IMR-90 (cell line): ENCODE results near the gene PKHD1. TPM values are rescaled to one million over a fixed set of nuclear protein-coding genes. Genes with fewer than 3 reads are reported as not detected.

Source experiments
- ATAC-seq: fragments of 200-7000 bp; cut with Tn5 transposase; 2 replicates; pipeline ENCODE4 v1.9.1; 2020; ENCODE audit warnings: low read depth, mild to moderate bottlenecking, moderate library complexity
- BruUV-seq: library from RNA; stranded (reverse); fragments of 400-500 nt; replicated peaks from 2 replicates; lab custom pipeline; 2021; lab: Mats Ljungman, UMichigan
- CTCF ChIA-PET: fragments of 300-600 bp; formaldehyde crosslinking; extraction: SDS; loops from one replicate; lab custom pipeline; 2021; ENCODE audit warnings: antibody characterized with exemption; lab: Yijun Ruan, JAX
- POLR2A ChIA-PET: fragments of 300-600 bp; sonication (Branson Sonifier 250); formaldehyde crosslinking; loops from one replicate; lab custom pipeline; 2022; ENCODE audit warnings: antibody characterized with exemption; ENCODE audit not compliant: unreplicated experiment; lab: Charles Lee
- DNase-seq: peaks from one replicate; pipeline ENCODE4 v3.0.0; 2013
- H2AFZ ChIP-seq: replicated peaks from 2 replicates; pipeline ENCODE3; 2013; ENCODE audit warnings: low read length, mild to moderate bottlenecking; ENCODE audit not compliant: poor library complexity
- H2AK5ac ChIP-seq: 2 replicates; pipeline ENCODE4 v1.6.1; 2013; ENCODE audit warnings: low read depth, low read length, inconsistent platforms
- H2AK9ac ChIP-seq: replicated peaks from 2 replicates; pipeline ENCODE3; 2013; ENCODE audit warnings: mild to moderate bottlenecking, low read depth, low read length, moderate library complexity; ENCODE audit not compliant: poor library complexity
- H2BK120ac ChIP-seq: 2 replicates; pipeline ENCODE4 v1.6.1; 2013; ENCODE audit warnings: low read depth, low read length, inconsistent platforms
- H2BK15ac ChIP-seq: 3 replicates; pipeline ENCODE4 v1.6.1; 2013; ENCODE audit warnings: low read depth, low read length, inconsistent platforms
- H2BK20ac ChIP-seq: 2 replicates; pipeline ENCODE4 v1.6.1; 2013; ENCODE audit warnings: low read depth, mild to moderate bottlenecking, inconsistent platforms, low read length, moderate library complexity
- H2BK5ac ChIP-seq: 2 replicates; pipeline ENCODE4 v1.6.1; 2013; ENCODE audit warnings: mild to moderate bottlenecking, low read depth, low read length, inconsistent platforms; ENCODE audit not compliant: poor library complexity, severe bottlenecking
- H3K14ac ChIP-seq: replicated peaks from 2 replicates; pipeline ENCODE4 v1.6.1; 2013; ENCODE audit warnings: low read depth, low read length, inconsistent platforms
- H3K18ac ChIP-seq: 2 replicates; pipeline ENCODE4 v1.6.1; 2013; ENCODE audit warnings: low read depth, low read length, control low read depth
- H3K23ac ChIP-seq: 2 replicates; pipeline ENCODE4 v1.6.1; 2013; ENCODE audit warnings: low read depth, low read length, inconsistent platforms
- H3K27ac ChIP-seq: 2 replicates; pipeline ENCODE4 v1.5.1; 2013; ENCODE audit warnings: mild to moderate bottlenecking, control low read depth, low read length; ENCODE audit not compliant: insufficient read depth
- H3K27me3 ChIP-seq: 2 replicates; pipeline ENCODE4 v1.6.1; 2013; ENCODE audit warnings: low read length; ENCODE audit not compliant: control insufficient read depth, insufficient read depth
- H3K36me3 ChIP-seq: 2 replicates; pipeline ENCODE4 v1.6.1; 2013; ENCODE audit warnings: low read length, mixed read lengths; ENCODE audit not compliant: control insufficient read depth, insufficient read depth
- H3K4ac ChIP-seq: 2 replicates; pipeline ENCODE4 v1.6.1; 2013; ENCODE audit warnings: low read depth, low read length, inconsistent platforms
- H3K4me1 ChIP-seq: 2 replicates; pipeline ENCODE4 v1.6.1; 2013; ENCODE audit warnings: low read length, mixed read lengths; ENCODE audit not compliant: control insufficient read depth, insufficient read depth
- H3K4me2 ChIP-seq: 2 replicates; pipeline ENCODE4 v1.6.1; 2013; ENCODE audit warnings: low read depth, mild to moderate bottlenecking, control low read depth, low read length, moderate library complexity
- H3K4me3 ChIP-seq: 2 replicates; pipeline ENCODE4 v1.5.1; 2013; ENCODE audit warnings: low read depth, mild to moderate bottlenecking, control low read depth, low read length, moderate library complexity; ENCODE audit not compliant: insufficient read depth
- H3K56ac ChIP-seq: 2 replicates; pipeline ENCODE4 v1.6.1; 2013; ENCODE audit warnings: low read length, inconsistent platforms; ENCODE audit not compliant: insufficient read depth; ENCODE audit errors: extremely low read depth
- H3K79me1 ChIP-seq, 2 experiments: 2 replicates each; pipeline ENCODE4 v1.6.1; 2013; ENCODE audit warnings: low read length in 2 of 2, inconsistent platforms in 1 of 2, low read depth in 1 of 2
- H3K9ac ChIP-seq: 2 replicates; pipeline ENCODE4 v1.6.1; 2013; ENCODE audit warnings: low read depth, low read length, control low read depth
- H3K9me1 ChIP-seq: 2 replicates; pipeline ENCODE4 v1.6.1; 2013; ENCODE audit warnings: low read length, inconsistent platforms; ENCODE audit not compliant: insufficient read depth
- H3K9me3 ChIP-seq: 2 replicates; pipeline ENCODE4 v1.6.1; 2013; ENCODE audit warnings: low read length; ENCODE audit not compliant: control insufficient read depth, insufficient read depth
- H4K20me1 ChIP-seq: 2 replicates; pipeline ENCODE4 v1.6.1; 2013; ENCODE audit warnings: low read length, inconsistent platforms; ENCODE audit not compliant: insufficient read depth
- H4K5ac ChIP-seq: 2 replicates; pipeline ENCODE4 v1.6.1; 2013; ENCODE audit warnings: mild to moderate bottlenecking, low read depth, low read length, control low read depth
- H4K8ac ChIP-seq, 2 experiments: 2 replicates each; pipeline ENCODE4 v1.6.1; 2013; ENCODE audit warnings: low read depth in 2 of 2, low read length in 2 of 2, control low read depth in 1 of 2, inconsistent platforms in 1 of 2
- H4K91ac ChIP-seq: 2 replicates; pipeline ENCODE4 v1.6.1; 2013; ENCODE audit warnings: low read depth, low read length, inconsistent platforms; ENCODE audit not compliant: insufficient read depth
- CEBPB ChIP-seq: IDR thresholded peaks from 2 replicates; pipeline ENCODE4 v1.6.1; 2012; ENCODE audit warnings: low read depth, low read length, improper control_type of control experiment
- CHD1 ChIP-seq: IDR thresholded peaks from 2 replicates; pipeline ENCODE4 v1.6.1; 2012; ENCODE audit warnings: low read depth, low read length, improper control_type of control experiment
- RAD21 ChIP-seq: IDR thresholded peaks from 2 replicates; pipeline ENCODE4 v1.6.1; 2012; ENCODE audit warnings: low read length, improper control_type of control experiment
- SMC3 ChIP-seq: fragments of 150-350 bp; IDR thresholded peaks from 2 replicates; pipeline ENCODE4 v1.6.1; 2016; ENCODE audit warnings: low read depth, mild to moderate bottlenecking, antibody characterized with exemption, low read length, moderate library complexity
- WGBS, 2 experiments: methylation state at CpG; one replicate each; pipeline versions ENCODE4 v1.1.5 to v1.1.7; 2013; ENCODE audit warnings: missing lambda C conversion rate in 2 of 2; ENCODE audit not compliant: insufficient read length in 1 of 2; ENCODE audit errors: extremely low coverage in 2 of 2; 5-methylcytosine and 5-hydroxymethylcytosine counted together
- dilution Hi-C: fragments of 300-500 bp; cut with HindIII; formaldehyde crosslinking; loops from one replicate; pipeline ENCODE4 v1.14.3; 2018; ENCODE audit warnings: low sequenced_read_pairs; ENCODE audit not compliant: unreplicated experiment
- in situ Hi-C: fragments of 300-500 bp; cut with MboI; formaldehyde crosslinking; loops from 3 replicates; pipeline ENCODE4 v1.14.3; 2019; ENCODE audit warnings: low sequenced_read_pairs, inconsistent platforms, mixed read lengths
- intact Hi-C: fragments of 100-400 bp; cut with micrococcal nuclease; formaldehyde crosslinking; loops from 2 replicates; pipeline ENCODE4 v1.10.0; 2022
- polyA plus RNA-seq, 3 experiments: library from polyadenylated mRNA; depleted of rRNA; stranded (reverse); fragments of >200 nt; gene quantifications; 2 replicates each; pipeline ENCODE4 v1.2.3, GENCODE V29; 2012; ENCODE audit warnings: low replicate concordance in 1 of 3
- total RNA-seq: library from RNA; depleted of rRNA; stranded (reverse); fragments of >200 nt; gene quantifications from 2 replicates; pipeline ENCODE4 v1.2.3, GENCODE V29; 2012
- TF ChIP-seq, protein P1 (sequence below): conservative IDR thresholded peaks from 2 replicates; pipeline ENCODE4 v1.5.1; 2012; ENCODE audit warnings: mild to moderate bottlenecking, low read depth, low read length, improper control_type of control experiment

Gene PKHD1
- total and polyA plus RNA-seq, 2 of the 4 experiments (the other 2 are of a cell fraction), result not detected

DNA sequence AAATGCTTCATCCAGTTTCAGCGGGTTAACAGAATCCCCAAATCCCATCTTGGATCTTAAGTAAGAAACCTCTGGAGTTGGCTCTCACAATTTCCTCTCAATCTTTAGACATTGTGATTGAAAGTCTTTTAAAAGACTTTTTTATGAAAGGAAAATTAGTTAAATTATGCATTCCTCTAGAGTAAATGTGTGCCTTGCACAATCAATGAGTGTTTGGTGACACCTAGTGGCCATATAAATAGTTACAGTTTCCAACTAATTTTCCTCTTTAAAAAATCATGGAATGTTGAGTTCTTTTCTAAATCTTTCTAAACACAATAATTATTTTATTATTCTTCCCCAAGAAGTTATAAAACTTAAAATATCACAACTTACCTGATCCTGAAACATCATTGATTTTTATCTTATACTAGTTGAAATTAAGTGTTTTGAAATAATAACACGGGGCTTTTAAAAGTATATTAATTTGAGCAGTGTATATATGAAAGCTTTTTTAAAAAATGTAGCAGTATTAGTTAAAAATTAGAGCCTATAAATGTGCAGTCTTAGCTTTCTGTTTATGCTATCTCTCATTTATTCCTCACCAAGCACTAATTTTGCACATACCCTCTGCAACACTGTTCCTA is 66.4 kb downstream of the PKHD1 start:
- no peaks in the 10 kb centered on the region for H3K9me3 ChIP-seq
- H3K18ac ChIP-seq, result no peak overlapping the region
- no peaks in the 10 kb centered on the region for H3K36me3 ChIP-seq
- H3K23ac ChIP-seq, result no peak overlapping the region
- no peak overlapping the region for H3K4ac ChIP-seq
- H3K27me3 ChIP-seq, result no peaks in the 10 kb centered on the region; the same call in 1 of the 2 replicates
- H4K8ac ChIP-seq, result no peak overlapping the region
- no peaks in the 10 kb centered on the region for H3K4me1 ChIP-seq
- no peak overlapping the region for H4K5ac ChIP-seq
- peak; percentile 34 for DNase-seq
- H4K91ac ChIP-seq, result no peak overlapping the region
- H3K14ac ChIP-seq, result no peak overlapping the region
- no peak overlapping the region for H2BK5ac ChIP-seq
- in situ Hi-C loops, result loop anchor here (25.0 kb wide), 1 partner anchor 1209 kb away; the partner anchor contains the start of gene TFAP2B
- no peak overlapping the region for H3K27ac ChIP-seq
- intact Hi-C loops, result loop anchor here (1.0 to 10.0 kb wide), 2 partner anchors 1205 to 1896 kb away; no protein-coding TSS in a partner anchor
- H2BK15ac ChIP-seq, result no peak overlapping the region
- no peaks in the 10 kb centered on the region for H3K9me1 ChIP-seq
- H2AFZ ChIP-seq, result no peak overlapping the region
- ATAC-seq, result no peak
- H2BK20ac ChIP-seq, result no peak overlapping the region
- no TSS peak for BruUV-seq
- no peak overlapping the region for H3K9ac ChIP-seq
- no peak overlapping the region for H2BK120ac ChIP-seq
- H2AK5ac ChIP-seq, result no peak overlapping the region
- no peak overlapping the region for H2AK9ac ChIP-seq
- WGBS, 2 experiments, result no CpG with 5 or more reads among the region's 2 CpGs
- ChIA-PET CTCF (interaction anchor here (1.6 kb wide), 1 partner anchor 11 kb away, joined by 5 read pairs; no protein-coding TSS in a partner anchor), POLR2A (no interaction called here)
- TF ChIP-seq, protein P1, sequence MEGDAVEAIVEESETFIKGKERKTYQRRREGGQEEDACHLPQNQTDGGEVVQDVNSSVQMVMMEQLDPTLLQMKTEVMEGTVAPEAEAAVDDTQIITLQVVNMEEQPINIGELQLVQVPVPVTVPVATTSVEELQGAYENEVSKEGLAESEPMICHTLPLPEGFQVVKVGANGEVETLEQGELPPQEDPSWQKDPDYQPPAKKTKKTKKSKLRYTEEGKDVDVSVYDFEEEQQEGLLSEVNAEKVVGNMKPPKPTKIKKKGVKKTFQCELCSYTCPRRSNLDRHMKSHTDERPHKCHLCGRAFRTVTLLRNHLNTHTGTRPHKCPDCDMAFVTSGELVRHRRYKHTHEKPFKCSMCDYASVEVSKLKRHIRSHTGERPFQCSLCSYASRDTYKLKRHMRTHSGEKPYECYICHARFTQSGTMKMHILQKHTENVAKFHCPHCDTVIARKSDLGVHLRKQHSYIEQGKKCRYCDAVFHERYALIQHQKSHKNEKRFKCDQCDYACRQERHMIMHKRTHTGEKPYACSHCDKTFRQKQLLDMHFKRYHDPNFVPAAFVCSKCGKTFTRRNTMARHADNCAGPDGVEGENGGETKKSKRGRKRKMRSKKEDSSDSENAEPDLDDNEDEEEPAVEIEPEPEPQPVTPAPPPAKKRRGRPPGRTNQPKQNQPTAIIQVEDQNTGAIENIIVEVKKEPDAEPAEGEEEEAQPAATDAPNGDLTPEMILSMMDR, result peak; percentile 70
- peak; percentile 86 for TF ChIP-seq CEBPB
- peak; percentile 76 for TF ChIP-seq RAD21
- TF ChIP-seq CHD1, result no peak
- TF ChIP-seq SMC3, result peak; percentile 52
- no peak overlapping the region for H3K4me2 ChIP-seq
- dilution Hi-C loops, result no loop called here
- H3K79me1 ChIP-seq, result no peaks in the 10 kb centered on the region
- H3K56ac ChIP-seq, result no peak overlapping the region
- H4K20me1 ChIP-seq, result no peaks in the 10 kb centered on the region
- H3K4me3 ChIP-seq, result no peak overlapping the region
